Heart right ventricle (tissue), 16 donors: Measurements from ENCODE around the gene CYRIA. TPM values are rescaled to one million over a fixed set of nuclear protein-coding genes. Genes with fewer than 3 reads are reported as not detected.

Experiments used
- ATAC-seq, 8 donors: fragments of 200-7000 bp; cut with Tn5 transposase; one replicate each; pipeline ENCODE4 v1.9.1; 2020; ENCODE audit warnings: mild to moderate bottlenecking in 8 of 8, moderate library complexity in 8 of 8, moderate number of reproducible peaks in 1 of 8
- DNase-seq, 2 donors: peaks; one replicate each; pipeline ENCODE4 v3.0.0-alpha.2; 2020
- H3K27ac ChIP-seq, 10 donors: fragments of 200-600 bp; sonication (generic) in 2 of 10; one replicate each; pipeline versions ENCODE4 v1.5.0 to v1.8.0; 2020 to 2022; ENCODE audit warnings: mild to moderate bottlenecking in 3 of 10
- H3K27me3 ChIP-seq, 7 donors: fragments of 200-600 bp; one replicate each; pipeline ENCODE4 v1.8.0; 2021 to 2022; ENCODE audit warnings: mild to moderate bottlenecking in 2 of 7
- H3K36me3 ChIP-seq, 9 donors: fragments of 200-600 bp; sonication (generic) in 1 of 9; one replicate each; pipeline versions ENCODE4 v1.5.0 to v1.8.0; 2020 to 2022; ENCODE audit warnings: mild to moderate bottlenecking in 2 of 9
- H3K4me1 ChIP-seq, 9 donors: fragments of 200-600 bp; sonication (generic) in 1 of 9; one replicate each; pipeline versions ENCODE4 v1.5.0 to v1.8.0; 2020 to 2022; ENCODE audit warnings: mild to moderate bottlenecking in 4 of 9
- H3K4me3 ChIP-seq, 10 donors: fragments of 200-600 bp; sonication (generic) in 2 of 10; one replicate each; pipeline versions ENCODE4 v1.5.0 to v1.8.0; 2020 to 2022; ENCODE audit warnings: mild to moderate bottlenecking in 7 of 10, moderate library complexity in 2 of 10
- H3K9me3 ChIP-seq, 11 donors: fragments of 200-600 bp in 10 of 11; sonication (generic) in 2 of 11; one replicate each; pipeline versions ENCODE4 v1.5.0 to v1.8.0; 2013 to 2022; ENCODE audit warnings: mild to moderate bottlenecking in 2 of 11, control low read depth in 1 of 11, moderate library complexity in 1 of 11
- CTCF ChIP-seq, 9 donors: fragments of 200-600 bp; sonication (generic) in 2 of 9; IDR thresholded peaks; one replicate each; pipeline versions ENCODE4 v1.5.0 to v1.8.0; 2021 to 2022; ENCODE audit warnings: antibody characterized with exemption in 9 of 9, mild to moderate bottlenecking in 5 of 9, moderate library complexity in 1 of 9
- WGBS, 2 donors: extraction: QIAGEN DNeasy Blood & Tissue Kit; methylation state at CpG; one replicate each; pipeline ENCODE4 v1.1.7; 2013; ENCODE audit warnings: inconsistent platforms in 1 of 2; 5-methylcytosine and 5-hydroxymethylcytosine counted together
- intact Hi-C, 10 donors: fragments of 100-400 bp; cut with DNase I; formaldehyde crosslinking; loops; one replicate each; pipeline versions ENCODE4 v1.11.1 to v1.14.2; 2022
- polyA plus RNA-seq, 2 donors: library from polyadenylated mRNA; stranded (reverse); fragments of 200-250 nt; gene quantifications; one replicate each; pipeline ENCODE4 v1.2.3, GENCODE V29; 2013
- total RNA-seq, 10 donors: library from RNA; stranded (reverse); fragmentation: NEBNext Ultra II Directional in 3 of 10; extraction: Animal tissue kit (Norgen Biotek cat#: 25700) in 3 of 10; gene quantifications; one replicate each; pipeline versions ENCODE4 v1.2.1 to v1.2.4, GENCODE V29; 2021 to 2023
- donor health status: Arrhythmogenic right ventricular cardiomyopathy.
- donor health status: ischemic (EF 13 %, LVEDD 7.1; RV severe dilation, severe dysfunction).
- donor health status: healthy with polysubstance abuse.
- donor health status: DM: no; HTN: yes; CAD: no.
- donor health status: DM: no; HTN: no; CAD: no.
- donor health status: ischemic (EF 25% LVEDD 6.9; RV normal size, moderate dysfunction).
- donor health status: ischemic (EF 25% LVEDD 5.7; RV mildly dilated, moderate dysfunction).
- donor health status: healthy.
- donor health status: DM: yes; HTN: yes; CAD: no.
- donor health status: Ischemic cardiomyopathy.
- donor health status: ischemic (EF 35%, LVEDD 5.7; RV mildly dilated, moderate dysfunction).
- donor health status: nonischemic (EF 11% LVEDD 7.7; RV severe dilation, severe dysfunction).
- donor health status: DM: yes; HTN: yes; CAD: no.
- donor health status: PGD.
- donor health status: ischemic (EF 29% LVEDD 5.4; RV normal size, mild dysfunction).
- donor health status: nonischemic (EF 23%, LVEDD 6.1; RV moderate dilation, normal function).

Gene CYRIA
- total and polyA plus RNA-seq, 12 donors = 1.2 to 10.6 (median 3.1) TPM

- ATAC-seq = no peak
- WGBS, 2 donors = 81 to 88% methylated on average over 5 of the region's 5 CpGs
Measured at GRCh38 chr2:16661936-16662839, 3.4 kb downstream of the CYRIA start.

GRCh38 chr2:16661526-16661925, 4.1 kb downstream of the CYRIA start:
- DNase-seq = no peak
- no peaks in the 10 kb centered on the region for H3K9me3 ChIP-seq
- no peak for ATAC-seq
- peaks cover 0 to 6% (median 0%) of the 10 kb centered on the region in 9 donors for H3K36me3 ChIP-seq
- no peak overlapping the region for H3K27ac ChIP-seq
- H3K4me3 ChIP-seq = no peak overlapping the region
- 81 to 87% methylated on average over 4 of the region's 4 CpGs for WGBS, 2 donors
- intact Hi-C loops = no loop called here
- no peak for TF ChIP-seq CTCF (IDR thresholded peaks at IDR 0.05)
- H3K4me1 ChIP-seq = peaks cover 3 to 88% (median 60%) of the 10 kb centered on the region in 9 donors
- H3K27me3 ChIP-seq = peaks cover 0 to 2% (median 0%) of the 10 kb centered on the region in 7 donors

More at GRCh38 chr2:16661936-16662839, 3.4 kb downstream of the CYRIA start:
- peaks cover 0 to 6% (median 0%) of the 10 kb centered on the region in 7 donors for H3K27me3 ChIP-seq
- no peak overlapping the region for H3K4me3 ChIP-seq
- H3K9me3 ChIP-seq = no peaks in the 10 kb centered on the region
- intact Hi-C loops = no loop called here
- DNase-seq = no peak
- H3K27ac ChIP-seq = peak overlapping the region in 1 of 10 donors; percentile 91
- peaks cover 0 to 6% (median 0%) of the 10 kb centered on the region in 9 donors for H3K36me3 ChIP-seq
- peaks cover 3 to 86% (median 60%) of the 10 kb centered on the region in 9 donors for H3K4me1 ChIP-seq
- no peak for TF ChIP-seq CTCF (IDR thresholded peaks at IDR 0.05)

- Histone ChIP-seq H3K9me3 (no peaks in the 10 kb centered on the region), H3K36me3 (peaks cover 0 to 6% (median 0%) of the 10 kb centered on the region in 9 donors), H3K27me3 (no peaks in the 10 kb centered on the region), H3K27ac (peak overlapping the region in 1 of 10 donors; percentile 87), H3K4me3 (no peak overlapping the region), H3K4me1 (peaks cover 3 to 91% (median 68%) of the 10 kb centered on the region in 9 donors)
- no peak for DNase-seq
- TF ChIP-seq CTCF (IDR thresholded peaks at IDR 0.05) = no peak
- intact Hi-C loops = no loop called here
- 71 to 72% methylated on average over 4 of the region's 4 CpGs for WGBS, 2 donors
- ATAC-seq = no peak
Measured at GRCh38 chr2:16660556-16660955, 5.1 kb downstream of the CYRIA start.

GRCh38 chr2:16660114-16660513, 5.5 kb downstream of the CYRIA start:
- WGBS, 2 donors = 59 to 76% methylated on average over 5 of the region's 5 CpGs
- no peak for TF ChIP-seq CTCF (IDR thresholded peaks at IDR 0.05)
- Histone ChIP-seq H3K27ac (peak overlapping the region in 1 of 10 donors; percentile 87), H3K4me1 (peaks cover 5 to 93% (median 70%) of the 10 kb centered on the region in 9 donors), H3K4me3 (no peak overlapping the region), H3K9me3 (no peaks in the 10 kb centered on the region), H3K27me3 (no peaks in the 10 kb centered on the region), H3K36me3 (peaks cover 0 to 6% (median 0%) of the 10 kb centered on the region in 9 donors)
- no peak for ATAC-seq
- DNase-seq = no peak
- intact Hi-C loops = no loop called here
